Left lobe of liver (tissue), 2 donors: ENCODE results near the gene PGA4. TPM values are rescaled to one million over a fixed set of nuclear protein-coding genes. Genes with fewer than 3 reads are reported as not detected.
"Not testable (repeated sequence)": the region's sequence is repeated elsewhere in the genome, so short reads cannot be mapped to it uniquely, and the experiment has no call there.

ENCODE experiments used
- ATAC-seq: fragments of 200-7000 bp; cut with Tn5 transposase; one replicate; pipeline ENCODE4 v1.9.1; 2020; ENCODE audit warnings: mild to moderate bottlenecking, moderate library complexity
- DNase-seq: peaks from one replicate; pipeline ENCODE4 v3.0.0-alpha.2; 2020; ENCODE audit warnings: low spot score
- total RNA-seq: library from RNA; stranded (reverse); gene quantifications from one replicate; pipeline ENCODE4 v1.2.1, GENCODE V29; 2021
- donor health status: DM: no; HTN: no; CAD: no; lungs with moderate emphysema.
- donor health status: DM: no; HTN: yes; CAD: no.

Gene PGA4
- total RNA-seq = 0.53 TPM

DNA sequence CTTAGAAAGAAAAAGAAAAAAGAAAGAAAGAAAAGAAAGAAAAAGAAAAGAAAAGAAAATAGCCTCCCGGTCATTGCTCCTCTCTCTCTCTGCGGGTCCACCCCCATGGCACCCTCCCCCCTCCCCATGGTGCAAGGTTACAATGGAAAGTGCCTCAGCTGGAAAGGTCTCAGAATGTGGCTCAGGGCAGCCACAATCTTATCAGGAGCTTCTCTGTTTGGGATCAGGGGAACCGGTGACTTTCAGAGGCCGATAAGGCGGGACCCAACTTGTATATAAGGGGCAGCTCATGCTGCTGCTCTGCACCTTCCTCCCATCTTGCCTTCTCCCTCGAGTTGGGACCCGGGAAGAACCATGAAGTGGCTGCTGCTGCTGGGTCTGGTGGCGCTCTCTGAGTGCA, at the start of gene PGA4:
Gene PGA4 (plus strand): TSS at position 301 of the 400 bp plus-strand sequence. CDS start 54 bp downstream, at position 355.
- ATAC-seq, DNase-seq: not testable (repeated sequence)

DNA sequence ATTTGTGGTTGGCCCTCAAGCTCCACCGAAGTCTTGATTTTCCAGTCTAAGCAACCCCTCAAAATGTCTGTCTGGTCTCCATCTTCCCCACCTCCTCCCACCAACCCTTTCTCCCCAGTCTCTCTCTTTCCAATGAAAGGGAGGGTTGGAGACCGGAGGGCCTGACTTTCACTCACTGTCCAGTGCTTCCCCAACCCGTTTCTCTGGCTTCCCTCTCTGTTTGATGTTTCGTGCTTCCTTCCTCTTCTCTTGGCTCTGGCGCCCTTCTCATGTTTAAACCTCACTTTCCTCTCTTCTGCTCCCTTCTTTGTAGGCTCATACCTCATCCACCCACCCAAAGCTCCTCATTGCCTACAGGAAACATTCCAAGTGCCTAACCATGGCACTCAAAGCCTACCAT, 49.8 kb upstream of the PGA4 start:
- DNase-seq (peak; percentile 34), ATAC-seq (no peak)

DNA sequence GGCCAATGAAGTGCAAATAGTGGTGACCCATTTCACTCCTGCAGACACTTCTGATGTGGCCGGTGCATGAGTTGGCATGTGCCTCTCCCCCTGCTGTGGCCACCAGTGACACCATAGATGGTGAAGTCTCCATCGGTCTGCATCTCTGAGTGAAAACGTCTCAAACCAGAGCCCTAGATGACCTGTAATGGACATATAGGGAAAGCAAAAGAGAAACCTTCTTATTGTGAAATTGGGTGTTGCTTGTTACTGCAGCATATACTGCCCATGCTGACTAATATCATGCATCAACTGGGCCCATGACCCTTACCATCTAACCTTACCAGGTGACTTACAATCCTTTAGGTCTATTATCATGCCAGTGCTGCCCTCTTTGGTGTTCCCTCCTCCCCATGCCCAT, 49.3 kb upstream of the PGA4 start:
- DNase-seq (peak; percentile 4), ATAC-seq (no peak)

DNA sequence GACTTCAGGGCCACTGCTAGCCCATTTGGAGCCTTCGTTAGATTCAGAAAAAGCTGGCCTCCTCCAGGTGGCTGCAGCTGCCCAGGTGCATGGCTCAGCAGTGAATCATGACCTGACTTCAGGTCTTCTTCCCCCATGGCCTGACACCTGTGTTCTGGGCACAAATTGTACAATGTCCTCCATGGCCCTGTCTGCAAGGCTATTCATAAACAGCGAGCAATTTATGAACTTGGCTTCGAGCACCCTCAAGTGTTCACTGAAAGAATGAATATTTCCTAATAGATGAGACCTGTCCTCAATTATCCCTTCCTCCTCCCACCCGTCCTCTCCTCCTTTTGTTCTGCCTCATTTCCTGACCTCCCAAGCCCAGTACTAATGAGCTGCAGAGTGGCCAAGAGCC, 48.7 kb upstream of the PGA4 start:
- no peak for DNase-seq
- ATAC-seq = no peak

DNA sequence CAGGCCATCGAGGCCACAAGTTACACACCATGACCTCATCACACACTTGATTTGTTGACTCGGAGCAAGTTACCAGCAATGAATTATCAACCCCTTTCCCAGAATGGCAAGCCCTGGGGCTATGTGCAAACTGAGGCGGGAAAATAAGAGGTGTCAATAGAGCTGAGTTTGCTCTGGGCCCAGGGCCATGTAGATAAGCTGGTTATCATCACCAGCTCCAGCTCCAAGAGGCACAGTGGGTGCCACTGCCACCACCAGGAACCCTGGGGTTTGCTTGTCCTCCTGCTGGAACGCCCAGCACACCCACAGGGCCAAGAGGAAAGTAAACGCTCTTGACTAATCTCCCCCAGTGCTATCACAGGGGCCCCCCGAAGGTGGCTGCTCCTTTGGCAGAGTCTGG, 47.9 kb upstream of the PGA4 start:
- no peak for ATAC-seq
- DNase-seq = peak; percentile 24

DNA sequence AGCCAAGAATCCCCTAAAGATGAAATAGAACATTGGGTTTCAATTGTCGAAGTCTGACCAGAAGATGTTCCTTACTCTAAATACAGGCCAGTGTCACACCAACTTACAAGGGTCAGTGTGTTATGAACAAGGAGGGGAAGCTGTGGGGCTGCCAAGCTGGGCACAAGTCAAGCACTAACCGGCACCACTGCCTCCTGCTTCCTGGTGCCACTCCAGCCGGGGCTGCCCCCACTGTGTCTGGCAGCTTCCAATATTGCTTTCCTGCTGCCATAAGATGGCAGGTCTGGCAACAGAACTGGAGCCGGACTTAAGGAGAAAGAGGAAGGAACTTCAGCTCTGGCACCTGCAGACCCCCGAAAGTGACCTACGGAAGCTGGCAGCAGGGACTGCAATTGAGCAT, 47.2 kb upstream of the PGA4 start:
- ATAC-seq (no peak), DNase-seq (no peak)

DNA sequence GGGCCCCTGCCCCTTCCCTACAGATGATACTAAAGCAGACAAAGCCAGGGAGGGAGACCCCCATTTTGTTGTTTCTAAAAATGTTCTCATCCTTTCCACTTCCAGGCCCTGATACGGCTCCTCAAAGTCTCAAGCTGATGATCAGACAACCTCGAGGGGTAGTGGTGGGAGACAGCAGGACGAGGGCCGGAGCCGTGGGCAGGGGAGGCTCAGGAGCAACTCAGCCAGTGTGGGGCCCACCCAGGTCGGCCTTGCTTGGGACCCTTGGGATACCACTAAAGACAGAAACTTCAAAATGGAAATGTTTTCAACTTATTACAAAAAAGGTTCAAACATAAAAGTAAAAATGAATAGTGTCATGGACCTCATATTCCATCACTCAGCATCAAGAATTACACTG, 45.7 kb upstream of the PGA4 start:
- ATAC-seq (no peak), DNase-seq (no peak)

DNA sequence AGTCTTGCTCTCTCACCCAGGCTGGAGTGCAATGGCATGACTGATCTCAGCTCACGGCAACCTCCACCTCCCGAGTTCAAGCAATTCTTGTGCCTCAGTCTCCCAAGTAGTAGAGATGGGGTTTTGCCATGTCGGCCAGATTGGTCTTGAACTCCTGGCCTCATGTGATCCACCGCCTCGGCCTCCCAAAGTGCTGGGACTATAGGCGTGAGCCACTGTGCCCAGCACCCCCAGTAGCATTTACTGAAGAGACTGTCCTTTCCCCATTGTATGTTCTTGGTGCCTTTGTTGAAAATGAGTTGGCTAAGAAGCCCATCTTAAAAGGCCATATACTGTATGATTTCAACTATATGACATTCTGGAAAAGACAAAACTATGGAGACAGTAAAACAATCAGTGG, 41.9 kb upstream of the PGA4 start:
- DNase-seq, ATAC-seq: not testable (repeated sequence)

DNA sequence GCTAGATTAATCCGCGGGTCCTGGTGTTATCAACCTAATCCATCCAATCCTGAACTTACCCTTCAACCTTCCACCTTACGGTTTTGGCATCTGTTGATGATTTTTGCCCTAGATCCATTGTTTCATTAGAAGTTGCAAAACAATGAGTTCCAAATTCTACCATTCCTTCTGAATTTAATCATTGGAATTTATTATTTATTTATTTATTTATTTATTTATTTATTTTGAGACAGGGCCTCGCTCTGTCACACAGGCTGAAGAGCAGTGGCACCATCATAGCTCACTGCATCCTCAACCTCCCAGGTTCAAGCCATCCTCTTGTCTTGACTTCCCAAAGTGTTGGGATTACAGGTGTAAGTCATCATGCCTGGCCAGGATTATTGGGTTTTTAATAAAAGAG, 40.7 kb upstream of the PGA4 start:
- DNase-seq = no peak
- ATAC-seq = no peak

DNA sequence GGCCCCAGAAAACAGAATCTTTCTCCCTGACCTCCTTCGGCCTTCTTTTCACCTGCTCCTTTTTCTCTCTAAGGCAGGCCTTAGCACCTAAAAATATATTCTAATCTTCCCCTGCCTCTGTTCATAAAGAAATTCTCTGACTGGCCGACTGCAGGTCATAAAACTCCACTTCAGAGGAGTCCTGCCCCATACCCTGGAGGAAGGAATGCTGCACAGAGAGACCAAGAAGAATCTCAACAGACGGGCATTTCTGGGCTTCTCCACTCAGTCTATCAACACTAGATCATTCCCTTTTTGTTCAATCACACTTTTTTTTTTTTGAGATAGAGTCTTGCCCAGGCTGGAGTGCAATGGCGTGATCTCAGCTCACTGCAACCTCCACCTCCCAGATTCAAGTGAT, 38.5 kb upstream of the PGA4 start:
- DNase-seq = no peak
- no peak for ATAC-seq

DNA sequence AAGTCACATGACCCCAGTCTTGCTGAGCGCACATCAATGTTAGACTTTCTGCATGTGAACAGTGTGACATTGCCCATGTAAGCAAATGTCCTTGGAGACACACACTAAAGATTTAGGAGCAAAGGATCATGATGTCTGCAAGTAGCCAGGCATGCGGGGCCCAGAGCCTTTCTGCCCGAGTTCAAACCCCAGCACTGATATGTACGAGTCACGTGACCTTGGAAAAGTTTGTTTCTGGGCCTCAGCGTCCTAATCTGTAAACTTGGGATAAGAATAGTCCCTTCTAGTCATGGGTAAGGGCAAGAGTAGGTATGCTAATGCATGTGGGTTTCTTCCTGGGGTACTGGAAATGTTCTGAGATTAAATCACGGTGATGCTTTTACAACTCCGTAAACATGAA, 35.6 kb upstream of the PGA4 start:
- no peak for ATAC-seq
- DNase-seq = no peak

DNA sequence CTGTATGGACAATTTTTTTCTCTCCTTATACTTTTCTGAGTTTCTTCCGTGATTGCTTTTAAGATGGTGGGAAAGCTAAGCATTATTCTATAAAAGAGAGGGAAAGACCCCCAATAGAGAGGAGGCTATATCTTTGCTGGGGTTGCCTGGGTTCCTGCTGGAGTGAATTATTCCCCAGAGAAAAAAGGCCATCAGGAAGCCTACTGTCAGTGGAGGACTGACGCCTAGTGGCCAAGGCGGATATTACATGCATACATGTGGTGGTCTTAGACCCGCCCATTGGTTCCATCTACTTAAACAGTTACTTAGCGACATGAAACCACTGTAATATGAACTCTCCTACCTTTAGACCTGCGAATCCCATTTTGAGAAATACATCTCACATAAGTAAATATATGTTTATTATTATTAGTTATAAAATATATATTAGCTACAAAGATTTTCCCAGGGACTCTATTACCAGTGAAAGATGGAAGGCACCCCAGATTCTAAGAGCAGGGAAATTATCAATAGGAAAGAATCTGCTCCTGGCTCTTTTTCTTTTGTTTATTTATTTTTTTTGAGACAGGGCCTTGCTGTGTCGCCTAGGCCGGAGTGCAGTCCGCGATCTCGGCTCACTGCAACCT, 34.5 kb upstream of the PGA4 start:
- ATAC-seq (peak; percentile 92), DNase-seq (peak; percentile 63)

DNA sequence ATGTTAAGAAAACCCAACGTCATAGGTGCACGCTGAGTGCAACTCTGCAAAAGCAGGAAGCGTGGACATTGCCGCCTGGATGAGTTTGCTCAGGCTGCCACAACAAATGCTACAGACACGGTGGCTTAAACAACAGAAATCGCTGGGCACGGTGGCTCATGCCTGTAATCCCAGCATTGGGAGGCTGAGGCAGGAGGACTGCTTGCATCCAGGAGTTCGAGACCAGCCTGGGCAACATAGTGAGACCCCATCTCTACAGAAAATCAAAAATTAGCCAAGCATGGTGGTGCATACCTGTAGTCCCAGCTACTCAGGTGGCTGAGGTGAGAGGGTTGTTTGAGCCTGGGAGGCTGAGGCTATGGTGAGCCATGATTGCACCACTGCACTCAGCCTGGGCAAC, 32.2 kb upstream of the PGA4 start:
- DNase-seq (no peak), ATAC-seq (no peak)

DNA sequence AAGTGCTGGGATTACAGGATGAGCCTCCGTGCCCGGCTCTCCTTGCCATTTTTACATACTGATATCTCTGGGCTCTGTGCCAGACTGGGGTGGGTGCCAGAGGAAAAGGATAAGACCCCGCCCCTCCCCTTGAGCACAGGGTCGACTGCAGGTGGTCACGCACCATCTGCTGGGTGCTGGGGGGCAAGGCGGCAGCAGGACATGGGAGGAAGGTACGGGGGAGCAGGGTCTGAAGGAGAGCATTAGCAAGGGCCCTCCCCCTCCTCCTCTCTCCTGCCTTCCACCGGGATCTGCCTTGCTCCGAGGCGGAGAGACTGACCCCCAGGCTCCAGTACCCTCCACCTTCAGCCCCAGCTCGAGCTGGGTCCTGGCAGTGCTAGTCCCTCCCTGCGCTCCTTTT, 28.6 kb upstream of the PGA4 start:
- no peak for ATAC-seq
- DNase-seq = no peak

DNA sequence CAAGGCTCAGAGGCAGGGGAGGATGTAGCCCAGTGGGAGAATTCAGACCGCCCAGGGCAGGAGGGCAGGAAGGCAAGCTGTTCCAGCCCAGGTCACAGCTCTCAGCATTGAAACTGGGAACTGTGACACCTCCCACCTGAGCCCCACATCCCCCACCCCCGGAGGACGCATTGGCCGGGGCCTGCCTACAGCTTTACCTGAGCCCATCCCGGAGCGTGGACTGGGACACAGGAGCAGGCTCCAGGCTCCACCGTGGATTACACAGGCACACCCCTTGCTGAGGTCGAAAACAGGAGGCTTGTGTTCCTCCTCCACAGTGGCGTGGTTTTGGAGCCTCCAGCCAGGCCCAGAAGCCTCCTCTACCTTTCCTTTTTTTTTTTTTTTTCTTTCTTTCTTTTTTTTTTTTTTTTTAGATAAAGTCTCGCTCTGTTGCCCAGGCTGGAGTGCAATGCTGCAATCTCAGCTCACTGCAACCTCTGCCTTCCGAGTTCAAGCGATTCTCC, 27.9 kb upstream of the PGA4 start:
- no peak for DNase-seq
- ATAC-seq = no peak

DNA sequence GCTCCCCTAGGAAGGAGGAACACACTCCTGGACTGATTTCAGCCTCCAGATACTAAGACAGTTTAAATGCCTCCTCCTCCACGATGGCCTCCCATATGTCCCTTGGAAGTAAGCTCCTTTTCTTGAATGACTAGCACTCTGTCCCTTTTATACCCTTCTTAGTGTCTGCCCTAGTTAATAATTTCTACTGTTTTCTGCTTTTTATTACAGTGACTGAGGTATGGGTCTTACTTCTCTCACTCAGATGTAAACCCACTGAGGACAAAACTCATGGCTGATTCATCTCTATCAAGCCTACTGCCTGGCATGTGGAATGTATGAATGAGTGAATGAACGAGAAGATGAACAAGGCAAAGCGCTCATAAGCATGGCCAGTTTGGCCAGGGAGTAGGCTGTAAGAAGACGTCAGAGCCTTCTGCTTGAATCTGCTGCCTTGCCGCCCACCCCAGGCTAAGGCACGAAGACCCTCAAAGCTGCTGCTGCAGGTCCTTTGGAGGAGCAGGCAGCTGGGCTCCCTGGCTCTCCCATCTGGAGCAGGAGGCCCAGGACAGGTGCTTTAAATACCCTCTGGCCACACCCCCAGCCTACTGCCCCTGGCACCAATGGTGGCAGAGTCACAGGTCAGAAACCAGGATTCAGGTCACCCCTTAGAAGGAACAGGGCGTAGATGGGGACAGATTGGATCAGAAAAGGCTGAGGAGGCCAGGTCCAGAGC, 27.0 kb upstream of the PGA4 start:
- no peak for DNase-seq
- ATAC-seq = no peak

DNA sequence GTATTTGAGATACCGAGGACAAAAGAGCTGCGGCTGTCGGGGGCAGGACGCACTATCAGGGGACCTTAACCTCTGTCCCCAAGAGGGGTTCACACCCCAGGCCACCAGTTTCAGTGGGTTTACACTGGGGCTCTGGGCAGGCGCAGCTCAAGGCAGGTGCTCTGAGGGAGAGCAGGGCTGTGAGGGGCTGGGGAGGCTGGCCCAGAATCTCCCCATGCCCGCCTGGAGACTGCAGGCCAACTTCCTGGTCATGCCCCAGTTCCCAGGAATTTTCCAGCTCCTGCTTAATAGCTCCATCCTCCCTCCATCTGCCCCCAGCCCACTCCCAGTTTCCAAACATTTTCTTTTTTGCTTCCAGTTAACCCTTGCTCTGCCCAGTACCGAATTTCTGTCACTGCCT, 26.4 kb upstream of the PGA4 start:
- DNase-seq (no peak), ATAC-seq (no peak)

DNA sequence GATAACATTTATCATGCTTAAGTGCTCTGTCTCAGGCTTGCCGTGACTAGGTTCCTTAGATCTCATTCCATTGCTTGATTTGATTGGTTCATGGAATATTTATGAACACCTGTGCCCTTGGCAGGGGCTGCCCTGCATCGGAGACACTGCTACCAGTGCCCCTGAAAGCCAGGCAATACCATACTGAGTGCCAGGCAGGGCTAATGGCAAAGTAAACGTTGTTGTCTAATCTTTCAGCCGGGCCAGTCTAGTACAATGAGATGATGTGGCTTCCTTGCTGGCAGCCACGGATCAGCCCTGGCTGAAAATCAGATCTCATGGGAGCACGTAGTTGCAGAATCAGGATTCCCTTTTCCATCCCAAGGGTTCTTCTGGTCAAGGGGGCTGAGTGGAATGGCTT, 23.8 kb upstream of the PGA4 start:
- ATAC-seq = no peak
- no peak for DNase-seq

DNA sequence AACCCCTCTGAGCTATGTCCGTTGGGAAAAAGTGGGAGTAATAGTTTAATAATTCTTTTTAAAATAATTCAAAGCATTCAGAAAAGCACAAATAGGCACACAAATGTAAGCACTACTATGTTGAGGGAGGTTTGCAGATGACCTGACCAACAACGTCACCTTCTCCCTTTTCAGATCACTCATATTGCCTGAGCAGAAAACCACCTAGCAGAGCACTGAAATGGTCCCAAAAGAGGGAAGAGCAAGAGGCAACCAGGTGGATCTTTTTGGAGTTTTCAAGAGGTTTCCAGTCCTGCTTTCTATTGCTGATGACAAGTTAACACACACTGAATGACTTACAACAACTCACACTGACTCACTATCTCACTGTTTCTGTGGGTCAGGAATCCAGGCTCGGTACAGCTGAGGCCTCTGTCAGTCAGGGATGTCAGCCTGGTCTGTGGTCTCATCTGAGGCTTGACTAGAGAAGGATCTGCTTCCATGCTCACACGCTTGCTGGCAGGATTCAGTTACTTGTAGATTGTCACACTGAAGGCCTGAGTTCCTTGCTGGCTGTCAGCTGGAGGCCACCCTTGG, 23.1 kb upstream of the PGA4 start:
- ATAC-seq (no peak), DNase-seq (no peak)

DNA sequence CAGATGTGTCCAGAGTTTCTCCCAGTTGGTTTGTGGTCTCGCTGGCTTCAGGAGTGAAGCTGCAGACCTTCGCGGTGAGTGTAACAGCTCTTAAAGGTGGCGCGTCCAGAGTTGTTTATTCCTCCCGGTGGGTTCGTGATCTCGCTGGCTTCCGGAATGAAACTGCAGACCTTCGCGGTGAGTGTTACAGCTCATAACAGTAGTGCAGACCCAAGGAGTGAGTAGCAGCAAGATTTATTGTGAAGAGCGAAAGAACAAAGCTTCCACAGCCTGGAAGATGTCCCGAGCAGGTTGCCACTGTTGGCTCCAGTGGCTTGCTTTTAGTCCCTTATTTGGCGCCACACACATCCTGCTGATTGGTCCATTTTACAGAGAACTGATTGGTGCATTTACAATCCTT, 20.7 kb upstream of the PGA4 start:
- ATAC-seq = no peak
- no peak for DNase-seq

DNA sequence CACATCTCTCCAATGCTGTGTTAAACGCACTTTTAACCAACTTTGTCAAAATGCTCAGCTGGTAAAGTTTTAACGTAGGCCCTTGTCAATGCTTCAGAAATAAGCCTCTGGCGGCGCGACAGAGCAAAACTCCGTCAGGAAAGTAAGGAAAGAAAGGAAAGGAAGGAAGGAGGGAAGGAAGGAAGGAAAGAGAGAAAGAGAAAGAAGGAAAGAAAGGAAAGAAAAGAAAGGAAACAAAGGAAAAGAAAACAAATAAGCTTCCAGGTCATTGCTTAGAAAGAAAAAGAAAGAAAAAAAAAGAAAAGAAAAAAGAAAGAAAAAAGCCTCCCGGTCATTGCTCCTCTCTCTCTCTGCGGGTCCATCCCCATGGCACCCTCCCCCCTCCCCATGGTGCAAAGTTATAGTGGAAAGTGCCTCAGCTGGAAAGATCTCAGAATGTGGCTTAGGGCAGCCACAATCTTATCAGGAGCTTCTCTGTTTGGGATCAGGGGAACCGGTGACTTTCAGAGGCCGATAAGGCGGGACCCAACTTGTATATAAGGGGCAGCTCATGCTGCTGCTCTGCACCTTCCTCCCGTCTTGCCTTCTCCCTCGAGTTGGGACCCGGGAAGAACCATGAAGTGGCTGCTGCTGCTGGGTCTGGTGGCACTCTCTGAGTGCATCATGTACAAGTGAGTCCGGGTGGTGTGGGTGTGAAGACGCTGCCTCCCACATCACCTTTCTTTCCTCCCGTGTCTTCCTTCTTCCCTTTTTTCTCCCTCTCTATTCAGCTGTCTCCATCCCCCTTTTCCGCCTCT, 19.0 kb upstream of the PGA4 start, which contains the start of gene PGA3:
Gene PGA3 (plus strand): TSS at position 566 of the 797 bp plus-strand sequence. CDS start 50 bp downstream, at position 616.
- not testable (repeated sequence) for ATAC-seq, DNase-seq
